ENCODE results near the gene C1QL1.

The C1QL1 gene

DNA sequence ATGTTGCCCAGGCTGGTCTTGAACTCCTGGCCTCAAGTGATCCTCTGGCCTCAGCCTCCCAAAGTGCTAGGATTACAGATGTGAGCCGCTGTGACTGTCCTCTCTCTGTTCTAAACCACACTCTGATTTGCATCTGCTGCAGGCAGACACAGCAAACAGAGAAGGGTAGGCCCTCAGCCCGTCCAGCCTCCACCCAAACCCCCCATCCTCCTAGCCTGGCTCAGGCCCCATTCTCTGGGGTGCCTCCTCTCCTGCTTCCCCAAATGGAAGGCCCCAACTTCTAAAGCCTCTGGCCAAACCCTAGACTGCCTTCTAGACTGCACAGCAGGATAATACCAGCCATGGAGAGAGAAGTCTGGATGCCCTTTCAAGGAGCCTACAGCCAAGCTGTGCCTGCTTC, 48.7 kb downstream of the C1QL1 start:
- FAIRE-seq: no peak
- no peak for TF ChIP-seq PAX5 (IDR thresholded peaks at IDR 0.05; ENCODE audit: insufficient read depth, low read length, severe bottlenecking)
- no peak for TF ChIP-seq SPI1 (IDR thresholded peaks at IDR 0.05; ENCODE audit: low read depth, low read length)
- TF ChIP-seq POLR2A (IDR thresholded peaks at IDR 0.05; ENCODE audit: low read depth, low read length): no peak
- no peak for TF ChIP-seq POLR2AphosphoS5 (IDR thresholded peaks at IDR 0.05; ENCODE audit: low read depth, low read length)
- no peak for TF ChIP-seq TAF1 (IDR thresholded peaks at IDR 0.05; ENCODE audit: low read depth, low read length)
- no peak for TF ChIP-seq POU2F2 (IDR thresholded peaks at IDR 0.05; ENCODE audit: low read depth, low read length)
- DNase-seq (ENCODE audit: insufficient read length, low spot score): no peak

DNA sequence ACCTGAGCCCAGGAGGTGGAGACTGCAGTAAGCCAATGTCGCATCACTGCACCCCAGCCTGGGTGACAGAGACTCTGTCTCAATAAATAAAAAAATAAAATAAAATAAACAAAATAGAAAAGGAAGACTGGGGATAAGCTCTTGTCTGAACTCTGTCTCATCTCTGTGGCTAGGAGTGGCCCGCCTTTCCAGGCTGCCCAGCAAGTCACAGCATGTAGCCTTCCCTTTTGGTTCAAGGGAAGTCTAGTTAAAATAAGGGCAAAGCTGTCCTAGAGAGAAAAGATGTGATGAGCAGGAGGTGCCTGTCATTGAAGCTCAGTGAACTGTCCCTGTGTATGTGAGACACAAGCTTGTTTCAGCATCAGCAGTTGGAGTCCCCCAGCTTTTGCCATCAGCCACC, 50.1 kb downstream of the C1QL1 start:
- FAIRE-seq (no peak), DNase-seq (ENCODE audit: insufficient read length, low spot score) (no peak)
- no peak for TF ChIP-seq SPI1 (IDR thresholded peaks at IDR 0.05; ENCODE audit: low read depth, low read length)
- TF ChIP-seq POU2F2 (IDR thresholded peaks at IDR 0.05; ENCODE audit: low read depth, low read length): no peak
- TF ChIP-seq POLR2AphosphoS5 (IDR thresholded peaks at IDR 0.05; ENCODE audit: low read depth, low read length): no peak
- no peak for TF ChIP-seq TAF1 (IDR thresholded peaks at IDR 0.05; ENCODE audit: low read depth, low read length)
- no peak for TF ChIP-seq POLR2A (IDR thresholded peaks at IDR 0.05; ENCODE audit: low read depth, low read length)
- no peak for TF ChIP-seq PAX5 (IDR thresholded peaks at IDR 0.05; ENCODE audit: insufficient read depth, low read length, severe bottlenecking)

GRCh38 chr17:44917456-44917855, 50.6 kb downstream of the C1QL1 start:
- TF ChIP-seq TAF1 (IDR thresholded peaks at IDR 0.05; ENCODE audit: low read depth, low read length) (no peak), POLR2AphosphoS5 (IDR thresholded peaks at IDR 0.05; ENCODE audit: low read depth, low read length) (no peak), SPI1 (IDR thresholded peaks at IDR 0.05; ENCODE audit: low read depth, low read length) (no peak), POLR2A (IDR thresholded peaks at IDR 0.05; ENCODE audit: low read depth, low read length) (no peak), POU2F2 (IDR thresholded peaks at IDR 0.05; ENCODE audit: low read depth, low read length) (no peak), PAX5 (IDR thresholded peaks at IDR 0.05; ENCODE audit: insufficient read depth, low read length, severe bottlenecking) (no peak)
- DNase-seq (ENCODE audit: insufficient read length, low spot score): no peak
- FAIRE-seq: no peak

DNA sequence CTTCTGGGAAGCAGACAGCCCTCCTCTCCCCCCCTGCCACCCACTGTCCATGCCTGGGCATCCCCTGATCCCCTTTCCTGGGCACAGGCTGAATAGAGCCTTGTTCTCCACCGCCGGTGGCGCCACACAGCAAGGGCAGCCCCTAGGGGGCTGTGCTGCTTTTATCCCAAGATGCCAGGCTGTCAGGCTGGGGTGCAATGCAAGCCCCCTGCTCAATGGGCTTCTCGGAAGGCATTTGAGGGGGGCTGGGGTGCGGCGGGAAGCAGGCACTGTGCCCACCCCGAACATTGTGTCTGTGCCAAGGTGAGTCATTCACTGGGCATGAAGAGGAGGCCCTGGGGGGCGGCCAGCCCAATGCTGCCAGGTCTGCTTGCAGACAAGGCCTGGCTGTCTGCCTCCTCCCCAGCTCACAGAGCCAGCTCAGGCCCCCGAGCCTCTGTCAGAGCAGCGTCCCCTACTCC, 51.3 kb downstream of the C1QL1 start:
- TF ChIP-seq POLR2AphosphoS5 (IDR thresholded peaks at IDR 0.05; ENCODE audit: low read depth, low read length) (no peak), PAX5 (IDR thresholded peaks at IDR 0.05; ENCODE audit: insufficient read depth, low read length, severe bottlenecking) (no peak), SPI1 (IDR thresholded peaks at IDR 0.05; ENCODE audit: low read depth, low read length) (no peak), POLR2A (IDR thresholded peaks at IDR 0.05; ENCODE audit: low read depth, low read length) (no peak), TAF1 (IDR thresholded peaks at IDR 0.05; ENCODE audit: low read depth, low read length) (no peak), POU2F2 (IDR thresholded peaks at IDR 0.05; ENCODE audit: low read depth, low read length) (no peak)
- DNase-seq (ENCODE audit: insufficient read length, low spot score) (no peak), FAIRE-seq (no peak)

GRCh38 chr17:44915862-44916780, 52.0 kb downstream of the C1QL1 start:
- DNase-seq (ENCODE audit: insufficient read length, low spot score) (no peak), FAIRE-seq (no peak)
- TF ChIP-seq SPI1 (IDR thresholded peaks at IDR 0.05; ENCODE audit: low read depth, low read length) (no peak), POU2F2 (IDR thresholded peaks at IDR 0.05; ENCODE audit: low read depth, low read length) (no peak), POLR2A (IDR thresholded peaks at IDR 0.05; ENCODE audit: low read depth, low read length) (no peak), PAX5 (IDR thresholded peaks at IDR 0.05; ENCODE audit: insufficient read depth, low read length, severe bottlenecking) (no peak), POLR2AphosphoS5 (IDR thresholded peaks at IDR 0.05; ENCODE audit: low read depth, low read length) (no peak), TAF1 (IDR thresholded peaks at IDR 0.05; ENCODE audit: low read depth, low read length) (no peak)

DNA sequence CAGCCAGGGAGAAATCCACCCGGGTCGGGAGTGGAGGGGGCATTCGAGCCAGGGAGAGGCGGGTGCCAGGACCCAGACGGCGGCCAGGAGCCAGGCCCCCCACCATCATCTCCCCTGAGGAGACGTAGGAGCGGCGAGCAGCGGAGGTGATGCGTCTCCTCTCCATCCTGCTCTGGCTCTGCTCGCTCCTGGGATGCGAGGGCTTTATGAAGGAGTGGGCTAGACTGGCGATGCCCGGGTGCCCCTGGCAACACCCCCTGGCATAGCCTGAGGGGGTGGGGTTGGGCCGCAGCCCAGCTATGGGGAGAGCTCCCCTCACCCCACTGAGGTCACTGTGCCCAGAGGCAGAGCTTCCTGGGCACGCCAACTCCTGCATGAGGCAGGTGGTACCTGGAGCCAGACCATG, 52.8 kb downstream of the C1QL1 start, which contains the start of gene GFAP:
GFAP (minus strand) TSS at position 180 of the 406 bp plus-strand sequence; CDS start at position 166, 14 bp downstream.
- no peak for FAIRE-seq

DNA sequence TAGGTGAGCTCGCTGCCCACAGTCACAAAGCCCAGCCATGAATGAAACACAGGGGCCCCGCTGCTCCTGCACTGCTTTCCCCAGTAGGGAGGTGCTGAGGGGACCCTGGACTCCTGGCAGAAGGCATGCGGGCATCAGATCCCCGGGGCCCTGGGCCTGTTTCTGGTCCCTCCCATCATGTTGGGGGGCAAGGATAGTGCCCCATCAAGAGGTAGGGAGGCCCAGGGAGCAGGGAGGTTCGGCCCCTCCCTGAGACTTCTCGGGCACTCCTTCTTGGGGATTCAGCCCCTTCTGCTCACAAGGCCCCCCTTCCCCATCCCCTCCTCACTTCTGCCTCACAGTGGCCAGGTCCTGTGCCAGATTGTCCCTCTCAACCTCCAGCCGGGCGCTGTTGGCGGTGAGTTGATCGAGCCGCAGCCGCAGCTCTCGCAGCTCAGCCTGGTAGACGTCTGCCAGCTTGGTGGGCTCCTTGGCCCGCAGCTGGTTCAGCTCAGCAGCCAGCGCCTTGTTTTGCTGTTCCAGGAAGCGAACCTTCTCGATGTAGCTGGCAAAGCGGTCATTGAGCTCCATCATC, 53.3 kb downstream of the C1QL1 start:
- no peak for FAIRE-seq
- DNase-seq (ENCODE audit: insufficient read length, low spot score): no peak
- TF ChIP-seq POU2F2 (IDR thresholded peaks at IDR 0.05; ENCODE audit: low read depth, low read length): no peak

More for the DNA sequence above, 52.8 kb downstream of the C1QL1 start, which contains the start of gene GFAP:
- TF ChIP-seq TAF1 (IDR thresholded peaks at IDR 0.05; ENCODE audit: low read depth, low read length) (no peak), POLR2A (IDR thresholded peaks at IDR 0.05; ENCODE audit: low read depth, low read length) (no peak)
- no peak for DNase-seq (ENCODE audit: insufficient read length, low spot score)

DNA sequence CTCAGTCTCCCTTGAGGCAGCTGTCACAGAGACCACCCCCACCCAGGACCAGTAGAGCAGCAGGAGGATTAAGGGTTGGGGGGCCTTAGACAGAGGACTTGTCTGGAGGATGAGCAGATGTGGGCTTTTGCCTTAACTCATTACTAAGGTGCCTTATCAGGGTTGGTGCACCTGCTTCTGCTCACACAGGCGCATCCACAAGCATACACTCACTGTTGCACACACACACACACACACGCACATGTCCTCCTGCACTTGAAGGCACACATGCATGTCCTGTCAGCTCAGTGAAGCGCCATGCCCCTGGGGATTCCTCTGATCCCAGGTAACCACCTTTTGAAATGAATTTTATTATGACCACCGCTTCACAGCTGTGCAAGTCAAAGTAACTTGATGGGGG, 54.0 kb downstream of the C1QL1 start:
- FAIRE-seq: peak; percentile 90

DNA sequence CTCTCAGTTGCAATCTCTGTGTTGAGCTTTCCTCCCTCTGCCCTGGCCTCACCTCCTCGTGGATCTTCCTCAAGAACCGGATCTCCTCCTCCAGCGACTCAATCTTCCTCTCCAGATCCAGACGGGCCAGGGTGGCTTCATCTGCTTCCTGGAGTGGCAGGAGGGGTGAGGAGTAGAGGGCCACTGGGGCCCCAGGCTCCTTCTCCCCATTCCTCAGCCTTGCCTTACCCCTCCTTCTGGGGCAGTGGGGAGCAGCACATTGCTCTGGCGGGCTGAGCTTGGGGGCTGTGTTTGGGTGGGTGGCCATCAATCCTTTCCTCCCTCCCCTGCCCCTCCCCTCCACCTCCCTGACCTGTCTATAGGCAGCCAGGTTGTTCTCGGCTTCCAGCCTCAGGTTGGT, 54.4 kb downstream of the C1QL1 start:
- TF ChIP-seq SPI1 (IDR thresholded peaks at IDR 0.05; ENCODE audit: low read depth, low read length): no peak
- TF ChIP-seq POU2F2 (IDR thresholded peaks at IDR 0.05; ENCODE audit: low read depth, low read length): no peak
- TF ChIP-seq PAX5 (IDR thresholded peaks at IDR 0.05; ENCODE audit: insufficient read depth, low read length, severe bottlenecking): no peak
- TF ChIP-seq POLR2A (IDR thresholded peaks at IDR 0.05; ENCODE audit: low read depth, low read length): no peak
- no peak for TF ChIP-seq POLR2AphosphoS5 (IDR thresholded peaks at IDR 0.05; ENCODE audit: low read depth, low read length)
- TF ChIP-seq TAF1 (IDR thresholded peaks at IDR 0.05; ENCODE audit: low read depth, low read length): no peak
- no peak for FAIRE-seq
- no peak for DNase-seq (ENCODE audit: insufficient read length, low spot score)

More for the DNA sequence above, 54.0 kb downstream of the C1QL1 start:
- TF ChIP-seq PAX5 (IDR thresholded peaks at IDR 0.05; ENCODE audit: insufficient read depth, low read length, severe bottlenecking): no peak
- no peak for TF ChIP-seq POLR2AphosphoS5 (IDR thresholded peaks at IDR 0.05; ENCODE audit: low read depth, low read length)
- no peak for TF ChIP-seq SPI1 (IDR thresholded peaks at IDR 0.05; ENCODE audit: low read depth, low read length)
- no peak for DNase-seq (ENCODE audit: insufficient read length, low spot score)
